ENCODE measurements around the gene SLC25A40. TPM values are rescaled to one million over a fixed set of nuclear protein-coding genes. Genes with fewer than 3 reads are reported as not detected.

The SLC25A40 gene
- total RNA-seq, 1 experiment from 2014 or later: 29.6 TPM

- Histone ChIP-seq H3K4me3 (ENCODE audit: low read depth, low read length, poor library complexity, severe bottlenecking) (no peak overlapping the region), H3K4me1 (ENCODE audit: insufficient read depth, low read length, poor library complexity, severe bottlenecking) (no peaks in the 10 kb centered on the region), H3K27me3 (replicated peaks; ENCODE audit: insufficient read depth, low read depth, low read length, poor library complexity) (no peaks in the 10 kb centered on the region), H3K36me3 (ENCODE audit: insufficient read depth, low read length, poor library complexity, severe bottlenecking) (peaks cover 89% of the 10 kb centered on the region), H3K9me3 (ENCODE audit: low read depth, low read length, poor library complexity, severe bottlenecking) (no peaks in the 10 kb centered on the region), H3K27ac (ENCODE audit: low read depth, low read length, poor library complexity, severe bottlenecking) (no peak overlapping the region)
- intact Hi-C loops (cut with micrococcal nuclease; ENCODE audit: unreplicated experiment): loop anchor here (2.0 to 10.0 kb wide), 3 partner anchors 88 to 570 kb away; no protein-coding TSS in a partner anchor
- ChIA-PET POLR2A (ENCODE audit: low non-redundant PET) (no interaction called here), CTCF (no interaction called here)
- BruUV-seq (replicated peaks): no TSS peak
- TF ChIP-seq, protein P1, sequence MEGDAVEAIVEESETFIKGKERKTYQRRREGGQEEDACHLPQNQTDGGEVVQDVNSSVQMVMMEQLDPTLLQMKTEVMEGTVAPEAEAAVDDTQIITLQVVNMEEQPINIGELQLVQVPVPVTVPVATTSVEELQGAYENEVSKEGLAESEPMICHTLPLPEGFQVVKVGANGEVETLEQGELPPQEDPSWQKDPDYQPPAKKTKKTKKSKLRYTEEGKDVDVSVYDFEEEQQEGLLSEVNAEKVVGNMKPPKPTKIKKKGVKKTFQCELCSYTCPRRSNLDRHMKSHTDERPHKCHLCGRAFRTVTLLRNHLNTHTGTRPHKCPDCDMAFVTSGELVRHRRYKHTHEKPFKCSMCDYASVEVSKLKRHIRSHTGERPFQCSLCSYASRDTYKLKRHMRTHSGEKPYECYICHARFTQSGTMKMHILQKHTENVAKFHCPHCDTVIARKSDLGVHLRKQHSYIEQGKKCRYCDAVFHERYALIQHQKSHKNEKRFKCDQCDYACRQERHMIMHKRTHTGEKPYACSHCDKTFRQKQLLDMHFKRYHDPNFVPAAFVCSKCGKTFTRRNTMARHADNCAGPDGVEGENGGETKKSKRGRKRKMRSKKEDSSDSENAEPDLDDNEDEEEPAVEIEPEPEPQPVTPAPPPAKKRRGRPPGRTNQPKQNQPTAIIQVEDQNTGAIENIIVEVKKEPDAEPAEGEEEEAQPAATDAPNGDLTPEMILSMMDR (conservative IDR thresholded peaks at IDR 0.05; ENCODE audit: low read depth, low read length): no peak
- TF ChIP-seq EZH2 (IDR thresholded peaks at IDR 0.05; ENCODE audit: borderline replicate concordance, low read depth, low read length, poor library complexity, severe bottlenecking): no peak
- no peak for DNase-seq (ENCODE audit: low spot score)
Observed at GRCh38 chr7:87885018-87885417, 8.9 kb upstream of the SLC25A40 start.

DNA sequence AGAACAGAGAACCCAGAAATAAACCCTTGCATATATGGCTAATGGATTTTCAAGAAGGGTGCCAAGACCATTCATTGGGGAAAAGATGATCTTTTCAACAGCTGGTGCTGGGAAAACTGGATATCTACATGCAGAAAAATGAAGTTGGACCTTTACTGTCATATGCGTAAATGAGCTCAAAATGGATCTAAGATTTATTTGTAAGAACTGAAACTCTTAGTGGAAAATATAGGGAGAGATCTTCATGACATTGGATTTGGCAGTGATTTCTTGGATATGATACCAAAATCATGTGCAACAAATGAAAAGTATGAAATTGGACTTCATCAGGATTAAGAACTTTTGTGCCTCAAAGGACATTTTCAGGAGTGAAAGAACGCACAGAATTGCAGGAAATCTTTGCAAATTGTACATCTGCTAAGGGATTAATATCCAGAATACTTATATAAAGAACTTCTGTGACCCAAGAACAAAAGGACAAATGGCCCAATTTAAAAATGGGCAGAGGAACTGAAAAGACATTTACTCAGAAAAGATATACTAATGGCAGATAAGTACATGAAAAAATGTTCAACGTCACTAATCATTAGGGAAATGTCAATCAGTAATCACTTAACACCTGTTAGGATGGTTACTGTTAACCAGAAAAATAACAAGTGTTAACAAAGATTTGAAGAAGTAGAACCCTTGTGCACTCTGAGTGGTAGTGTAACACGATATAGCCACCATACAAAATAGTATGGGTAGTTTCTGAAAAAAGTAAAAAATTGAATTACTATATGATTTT lies 6.2 kb upstream of the SLC25A40 start:
- TF ChIP-seq EZH2 (IDR thresholded peaks at IDR 0.05; ENCODE audit: borderline replicate concordance, low read depth, low read length, poor library complexity, severe bottlenecking): no peak
- TF ChIP-seq, protein P1 (conservative IDR thresholded peaks at IDR 0.05; ENCODE audit: low read depth, low read length): no peak

GRCh38 chr7:87878208-87878735 lies 2.1 kb upstream of the SLC25A40 start:
- DNase-seq (ENCODE audit: low spot score): no peak
- intact Hi-C loops (cut with micrococcal nuclease; ENCODE audit: unreplicated experiment): no loop called here
- no TSS peak for BruUV-seq (replicated peaks)
- H3K4me3 ChIP-seq (ENCODE audit: low read depth, low read length, poor library complexity, severe bottlenecking): peak overlapping the region; percentile 96
- H3K27me3 ChIP-seq (replicated peaks; ENCODE audit: insufficient read depth, low read depth, low read length, poor library complexity): no peaks in the 10 kb centered on the region
- ChIA-PET CTCF (no interaction called here), POLR2A (ENCODE audit: low non-redundant PET) (no interaction called here)
- H3K4me1 ChIP-seq (ENCODE audit: insufficient read depth, low read length, poor library complexity, severe bottlenecking): peaks cover 10% of the 10 kb centered on the region
- no peak overlapping the region for H3K27ac ChIP-seq (ENCODE audit: low read depth, low read length, poor library complexity, severe bottlenecking)
- peaks cover 53% of the 10 kb centered on the region for H3K36me3 ChIP-seq (ENCODE audit: insufficient read depth, low read length, poor library complexity, severe bottlenecking)
- TF ChIP-seq EZH2 (IDR thresholded peaks at IDR 0.05; ENCODE audit: borderline replicate concordance, low read depth, low read length, poor library complexity, severe bottlenecking): no peak
- TF ChIP-seq, protein P1 (conservative IDR thresholded peaks at IDR 0.05; ENCODE audit: low read depth, low read length): no peak
- no peaks in the 10 kb centered on the region for H3K9me3 ChIP-seq (ENCODE audit: low read depth, low read length, poor library complexity, severe bottlenecking)

More for the DNA sequence above, 6.2 kb upstream of the SLC25A40 start:
- Histone ChIP-seq H3K36me3 (ENCODE audit: insufficient read depth, low read length, poor library complexity, severe bottlenecking) (peaks cover 83% of the 10 kb centered on the region), H3K27ac (ENCODE audit: low read depth, low read length, poor library complexity, severe bottlenecking) (no peak overlapping the region), H3K27me3 (replicated peaks; ENCODE audit: insufficient read depth, low read depth, low read length, poor library complexity) (no peaks in the 10 kb centered on the region), H3K4me1 (ENCODE audit: insufficient read depth, low read length, poor library complexity, severe bottlenecking) (peaks cover 7% of the 10 kb centered on the region), H3K4me3 (ENCODE audit: low read depth, low read length, poor library complexity, severe bottlenecking) (no peak overlapping the region), H3K9me3 (ENCODE audit: low read depth, low read length, poor library complexity, severe bottlenecking) (no peaks in the 10 kb centered on the region)
- ChIA-PET POLR2A (ENCODE audit: low non-redundant PET) (interaction anchor here (0.8 kb wide), 1 partner anchor 80 kb away, joined by 5 read pairs; no protein-coding TSS in a partner anchor), CTCF (no interaction called here)
- intact Hi-C loops (cut with micrococcal nuclease; ENCODE audit: unreplicated experiment): loop anchor here (5.0 to 10.0 kb wide), 2 partner anchors 375 to 568 kb away; no protein-coding TSS in a partner anchor
- DNase-seq (ENCODE audit: low spot score): no peak
- BruUV-seq (replicated peaks): no TSS peak

All from A673 (cell line).